ENCODE data around the gene LGALS7.
"Not testable (repeated sequence)": the region's sequence is repeated elsewhere in the genome, so short reads cannot be mapped to it uniquely, and the experiment has no call there.

The LGALS7 gene

GRCh38 chr19:38770228-38770948, 2.9 kb downstream of the LGALS7 start:
- not testable (repeated sequence) for DNase-seq

- peak; percentile 97 for DNase-seq
Observed at GRCh38 chr19:38769635-38770211, 3.6 kb downstream of the LGALS7 start.

- no peak for DNase-seq
Observed at GRCh38 chr19:38766276-38767047, 6.9 kb downstream of the LGALS7 start.

- no peak for DNase-seq
Observed at GRCh38 chr19:38765214-38765613, 8.1 kb downstream of the LGALS7 start.

GRCh38 chr19:38763795-38764220, 9.5 kb downstream of the LGALS7 start:
- no peak for DNase-seq

GRCh38 chr19:38761884-38762389, 11.4 kb downstream of the LGALS7 start:
- DNase-seq = not testable (repeated sequence)

GRCh38 chr19:38760805-38761517, 12.4 kb downstream of the LGALS7 start:
- not testable (repeated sequence) for DNase-seq

GRCh38 chr19:38759590-38760003, 13.7 kb downstream of the LGALS7 start:
- no peak for DNase-seq

- not testable (repeated sequence) for DNase-seq
Observed at GRCh38 chr19:38754196-38754595, 19.1 kb downstream of the LGALS7 start.

GRCh38 chr19:38753783-38754182, 19.5 kb downstream of the LGALS7 start:
- not testable (repeated sequence) for DNase-seq

GRCh38 chr19:38745316-38745715, 28.0 kb downstream of the LGALS7 start:
- DNase-seq = no peak

- no peak for DNase-seq
Observed at GRCh38 chr19:38744874-38745273, 28.4 kb downstream of the LGALS7 start.

GRCh38 chr19:38744298-38744681, 29.0 kb downstream of the LGALS7 start, which contains the start of gene CAPN12:
CAPN12 (minus strand) TSS chr19:38744474; CDS start chr19:38744165, 309 bp downstream.
- no peak for DNase-seq

- no peak for DNase-seq
Observed at GRCh38 chr19:38743394-38744297, 29.7 kb downstream of the LGALS7 start.

GRCh38 chr19:38742906-38743305, 30.4 kb downstream of the LGALS7 start:
- DNase-seq = no peak

GRCh38 chr19:38742296-38742695, 31.0 kb downstream of the LGALS7 start:
- no peak for DNase-seq

GRCh38 chr19:38741670-38742069, 31.6 kb downstream of the LGALS7 start:
- DNase-seq = no peak

GRCh38 chr19:38740932-38741331, 32.4 kb downstream of the LGALS7 start:
- no peak for DNase-seq

GRCh38 chr19:38740257-38740592, 33.1 kb downstream of the LGALS7 start:
- DNase-seq = no peak

- no peak for DNase-seq
Observed at GRCh38 chr19:38739440-38740256, 33.7 kb downstream of the LGALS7 start.
